Panc1 (cell line): ENCODE results near the gene SIL1. TPM values are rescaled to one million over a fixed set of nuclear protein-coding genes. Genes with fewer than 3 reads are reported as not detected.

Experiments
- ATAC-seq: fragments of 200-7000 bp; cut with Tn5 transposase; 2 replicates; pipeline ENCODE4 v1.9.1; 2020; ENCODE audit warnings: mild to moderate bottlenecking, moderate library complexity
- BruUV-seq: library from RNA; stranded (reverse); fragments of 400-500 nt; replicated peaks from 2 replicates; lab custom pipeline; 2021; lab: Mats Ljungman, UMichigan
- CTCF ChIA-PET: fragments of 300-600 bp; sonication (Branson Sonifier 250); formaldehyde crosslinking; loops from one replicate; lab custom pipeline; 2022; ENCODE audit warnings: antibody characterized with exemption; lab: Charles Lee
- POLR2A ChIA-PET: fragments of 300-600 bp; sonication (Branson Sonifier 250); formaldehyde crosslinking; loops from one replicate; lab custom pipeline; 2022; ENCODE audit warnings: antibody characterized with exemption; lab: Charles Lee
- DNase-seq: peaks from one replicate; pipeline ENCODE4 v3.0.0-alpha.2; 2010; ENCODE audit warnings: low read depth, low spot score
- H3K27ac ChIP-seq: 2 replicates; pipeline ENCODE4 v1.5.1; 2011; ENCODE audit warnings: mild to moderate bottlenecking, low read length, inconsistent platforms
- H3K27me3 ChIP-seq: fragments of 200-500 bp; sonication (Bioruptor generic); 2 replicates; pipeline ENCODE4 v1.6.0; 2014; ENCODE audit warnings: low read length, inconsistent platforms; ENCODE audit not compliant: control insufficient read depth, insufficient read depth
- H3K36me3 ChIP-seq: fragments of 200-500 bp; sonication (Bioruptor generic); 2 replicates; pipeline ENCODE4 v1.5.1; 2014; ENCODE audit warnings: inconsistent platforms, mild to moderate bottlenecking, low read length, moderate library complexity; ENCODE audit not compliant: control insufficient read depth, insufficient read depth
- H3K4me1 ChIP-seq: 2 replicates; pipeline ENCODE4 v1.5.1; 2011; ENCODE audit warnings: inconsistent platforms, mild to moderate bottlenecking, low read length, moderate library complexity; ENCODE audit not compliant: control insufficient read depth, insufficient read depth
- H3K4me3 ChIP-seq, 2 experiments: 2 replicates each; pipeline ENCODE4 v1.5.1; 2011 to 2012; ENCODE audit warnings: low read depth in 2 of 2, low read length in 2 of 2, mild to moderate bottlenecking in 2 of 2, inconsistent platforms in 1 of 2, moderate library complexity in 1 of 2
- H3K9me3 ChIP-seq: fragments of 200-500 bp; sonication (Bioruptor generic); 2 replicates; pipeline ENCODE4 v1.5.1; 2014; ENCODE audit warnings: low read depth, mild to moderate bottlenecking, inconsistent platforms, low read length, moderate library complexity; ENCODE audit not compliant: control insufficient read depth, insufficient read depth
- CTCF ChIP-seq: fragments of 450-650 bp; IDR thresholded peaks from 2 replicates; pipeline ENCODE4 v1.5.1; 2017; ENCODE audit warnings: mild to moderate bottlenecking
- POLR2AphosphoS5 ChIP-seq: IDR thresholded peaks from 2 replicates; pipeline ENCODE4 v1.6.1; 2012; ENCODE audit warnings: mild to moderate bottlenecking, low read depth, low read length, moderate library complexity
- SIN3A ChIP-seq: IDR thresholded peaks from 2 replicates; pipeline ENCODE4 v1.6.1; 2012; ENCODE audit warnings: low read depth, mild to moderate bottlenecking, low read length, moderate library complexity, borderline replicate concordance; ENCODE audit not compliant: insufficient read depth
- TCF7L2 ChIP-seq: IDR thresholded peaks from 2 replicates; pipeline ENCODE4 v1.6.1; 2011; ENCODE audit warnings: mild to moderate bottlenecking, low read depth, low read length, inconsistent platforms
- in situ Hi-C: cut with HindIII; loops from 2 replicates; pipeline ENCODE4 v1.10.0; 2016; ENCODE audit warnings: low sequenced_read_pairs, low pct_unique_long_range_greater_than_20kb
- intact Hi-C: fragments of 100-400 bp; cut with micrococcal nuclease; formaldehyde crosslinking; loops from one replicate; pipeline ENCODE4 v1.10.0; 2022; ENCODE audit not compliant: unreplicated experiment
- total RNA-seq: library from RNA; stranded (reverse); gene quantifications from one replicate; pipeline ENCODE4 v1.2.1, GENCODE V29; 2021; ENCODE audit not compliant: unreplicated experiment
- TF ChIP-seq, protein P1 (sequence below), 2 experiments: IDR thresholded peaks; 2 replicates each; pipeline ENCODE4 v1.6.1; 2011 to 2012; ENCODE audit warnings: low read depth in 2 of 2, control low read depth in 1 of 2, low read length in 1 of 2, mild to moderate bottlenecking in 1 of 2, moderate library complexity in 1 of 2; ENCODE audit not compliant: insufficient read depth in 1 of 2

SIL1 gene
- total RNA-seq, 1 experiment from 2014 or later: 35.4 TPM

- POLR2A ChIA-PET: no interaction called here
Observed at GRCh38 chr5:139212486-139212885, 14.3 kb upstream of the SIL1 start.

GRCh38 chr5:139210585-139210984, 12.4 kb upstream of the SIL1 start:
- in situ Hi-C loops (no loop called here), intact Hi-C loops (no loop called here)
- ChIA-PET POLR2A (no interaction called here), CTCF (interaction anchor here (0.5 kb wide), 1 partner anchor 631 kb away, joined by 4 read pairs; no protein-coding TSS in a partner anchor)
- TF ChIP-seq, protein P1, sequence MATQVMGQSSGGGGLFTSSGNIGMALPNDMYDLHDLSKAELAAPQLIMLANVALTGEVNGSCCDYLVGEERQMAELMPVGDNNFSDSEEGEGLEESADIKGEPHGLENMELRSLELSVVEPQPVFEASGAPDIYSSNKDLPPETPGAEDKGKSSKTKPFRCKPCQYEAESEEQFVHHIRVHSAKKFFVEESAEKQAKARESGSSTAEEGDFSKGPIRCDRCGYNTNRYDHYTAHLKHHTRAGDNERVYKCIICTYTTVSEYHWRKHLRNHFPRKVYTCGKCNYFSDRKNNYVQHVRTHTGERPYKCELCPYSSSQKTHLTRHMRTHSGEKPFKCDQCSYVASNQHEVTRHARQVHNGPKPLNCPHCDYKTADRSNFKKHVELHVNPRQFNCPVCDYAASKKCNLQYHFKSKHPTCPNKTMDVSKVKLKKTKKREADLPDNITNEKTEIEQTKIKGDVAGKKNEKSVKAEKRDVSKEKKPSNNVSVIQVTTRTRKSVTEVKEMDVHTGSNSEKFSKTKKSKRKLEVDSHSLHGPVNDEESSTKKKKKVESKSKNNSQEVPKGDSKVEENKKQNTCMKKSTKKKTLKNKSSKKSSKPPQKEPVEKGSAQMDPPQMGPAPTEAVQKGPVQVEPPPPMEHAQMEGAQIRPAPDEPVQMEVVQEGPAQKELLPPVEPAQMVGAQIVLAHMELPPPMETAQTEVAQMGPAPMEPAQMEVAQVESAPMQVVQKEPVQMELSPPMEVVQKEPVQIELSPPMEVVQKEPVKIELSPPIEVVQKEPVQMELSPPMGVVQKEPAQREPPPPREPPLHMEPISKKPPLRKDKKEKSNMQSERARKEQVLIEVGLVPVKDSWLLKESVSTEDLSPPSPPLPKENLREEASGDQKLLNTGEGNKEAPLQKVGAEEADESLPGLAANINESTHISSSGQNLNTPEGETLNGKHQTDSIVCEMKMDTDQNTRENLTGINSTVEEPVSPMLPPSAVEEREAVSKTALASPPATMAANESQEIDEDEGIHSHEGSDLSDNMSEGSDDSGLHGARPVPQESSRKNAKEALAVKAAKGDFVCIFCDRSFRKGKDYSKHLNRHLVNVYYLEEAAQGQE (IDR thresholded peaks at IDR 0.05; ENCODE audit: insufficient read depth in 1 of 2, low read depth in 2 of 2, low read length in 1 of 2): no peak
- TF ChIP-seq CTCF (no peak), TCF7L2 (no peak), POLR2AphosphoS5 (no peak), SIN3A (no peak)
- no peak overlapping the region for H3K27ac ChIP-seq
- no peak for DNase-seq
- BruUV-seq: no TSS peak
- no peaks in the 10 kb centered on the region; the same call in 1 of the 2 replicates for H3K27me3 ChIP-seq
- no peaks in the 10 kb centered on the region for H3K9me3 ChIP-seq
- H3K4me1 ChIP-seq: no peaks in the 10 kb centered on the region
- no peak overlapping the region for H3K4me3 ChIP-seq
- ATAC-seq: no peak
- no peaks in the 10 kb centered on the region for H3K36me3 ChIP-seq

More at GRCh38 chr5:139212486-139212885, 14.3 kb upstream of the SIL1 start:
- no peak for DNase-seq
- TF ChIP-seq TCF7L2: no peak
- TF ChIP-seq, protein P1 (IDR thresholded peaks at IDR 0.05; ENCODE audit: insufficient read depth in 1 of 2, low read depth in 2 of 2, low read length in 1 of 2): no peak
- no peak for TF ChIP-seq CTCF
- TF ChIP-seq POLR2AphosphoS5: no peak
- no peak for TF ChIP-seq SIN3A
- Histone ChIP-seq H3K27ac (no peak overlapping the region), H3K27me3 (no peaks in the 10 kb centered on the region), H3K36me3 (no peaks in the 10 kb centered on the region), H3K9me3 (no peaks in the 10 kb centered on the region), H3K4me3 (no peak overlapping the region), H3K4me1 (no peaks in the 10 kb centered on the region)
- CTCF ChIA-PET: no interaction called here
- in situ Hi-C loops (no loop called here), intact Hi-C loops (no loop called here)
- BruUV-seq: no TSS peak
- ATAC-seq: no peak
